ENCODE data around the gene PBX1. TPM values are rescaled to one million over a fixed set of nuclear protein-coding genes. Genes with fewer than 3 reads are reported as not detected.

The PBX1 gene
- polyA plus RNA-seq, 1 donor (not counting 4 experiments of a cell fraction or from before 2014, with no cell fraction given) = 2.2 TPM

DNA sequence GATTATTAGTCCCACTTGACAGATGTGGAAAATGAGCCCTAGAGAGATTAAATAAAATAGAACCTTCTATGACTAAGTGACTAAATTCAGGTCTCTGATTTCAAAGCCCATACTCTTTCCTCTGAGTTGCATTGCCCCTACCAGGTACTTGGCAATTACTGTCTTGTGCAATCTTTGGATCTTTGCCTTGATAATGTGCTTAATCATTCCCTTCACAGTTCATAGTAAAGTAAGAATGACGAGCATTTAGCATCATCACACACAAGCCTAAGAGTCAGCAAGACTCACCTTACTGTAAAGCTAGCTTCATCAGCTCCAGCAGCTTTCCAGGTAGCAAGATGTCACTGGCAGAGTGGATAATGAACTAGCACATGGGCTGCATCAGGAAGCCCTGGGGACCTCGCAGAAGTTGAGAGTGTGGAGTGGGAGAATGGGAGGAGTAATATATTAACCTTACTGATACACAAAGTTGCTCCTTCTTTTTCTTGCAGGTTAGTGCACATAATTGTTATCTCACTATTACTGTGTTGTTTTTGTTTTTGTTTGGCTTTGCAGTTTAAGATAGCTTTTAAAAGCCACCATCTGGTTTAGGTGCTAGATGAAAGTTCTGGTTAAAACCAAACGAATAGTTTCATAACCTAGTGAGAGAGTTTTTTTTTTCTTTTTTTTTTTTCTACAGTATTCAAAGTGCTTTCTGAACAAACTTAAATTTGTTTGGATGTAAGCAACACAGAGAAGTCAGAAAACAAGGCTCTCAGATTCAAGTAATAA is 71.8 kb downstream of the PBX1 start:
- Histone ChIP-seq H4K20me1 (ENCODE audit: control insufficient read depth, extremely low read depth, insufficient read depth, low read length) (no peaks in the 10 kb centered on the region), H3K4me1 (ENCODE audit: control insufficient read depth, extremely low read depth, insufficient read depth, low read length) (no peaks in the 10 kb centered on the region), H3K79me2 (ENCODE audit: control insufficient read depth, insufficient read depth, low read length) (no peaks in the 10 kb centered on the region), H3K27me3 (ENCODE audit: control insufficient read depth, extremely low read depth, insufficient read depth, low read length) (no peaks in the 10 kb centered on the region), H3K9me3 (ENCODE audit: control insufficient read depth, low read depth, low read length) (no peaks in the 10 kb centered on the region), H3K9ac (ENCODE audit: control insufficient read depth, extremely low read depth, insufficient read depth, low read length) (no peak overlapping the region), H3K36me3 (ENCODE audit: control insufficient read depth in 2 of 2, extremely low read depth in 1 of 2, insufficient read depth in 2 of 2, low read length in 2 of 2) (no peaks in the 10 kb centered on the region), H3K4me2 (ENCODE audit: control insufficient read depth, extremely low read depth, insufficient read depth, low read depth, low read length) (no peak overlapping the region), H3K27ac (ENCODE audit: control insufficient read depth, insufficient read depth, low read length) (no peak overlapping the region), H3K4me3 (ENCODE audit: control insufficient read depth in 2 of 3, extremely low read depth in 1 of 3, insufficient read depth in 2 of 3, low read depth in 1 of 3, low read length in 3 of 3) (no peak overlapping the region), H3K9me1 (ENCODE audit: control insufficient read depth, extremely low read depth, insufficient read depth, low read length) (no peaks in the 10 kb centered on the region), H2AFZ (ENCODE audit: control insufficient read depth, low read length) (no peak overlapping the region)
- TF ChIP-seq CTCF (optimal IDR thresholded peaks at IDR 0.05 in 1 of 3, IDR thresholded peaks at IDR 0.05 in 1 of 3, conservative IDR thresholded peaks at IDR 0.05 in 1 of 3; ENCODE audit: extremely low read depth in 1 of 3, insufficient read depth in 2 of 3, low read length in 3 of 3) (no peak), EZH2 (IDR thresholded peaks at IDR 0.05; ENCODE audit: low read length) (no peak)
- dilution Hi-C loops (cut with MboI; ENCODE audit: extremely low pct_ligation_motif_present, low sequenced_read_pairs) = no loop called here
- peak; percentile 59 for FAIRE-seq
- DNase-seq (ENCODE audit: low read depth, low spot score) = no peak

GRCh38 chr1:164631751-164632150 is 72.8 kb downstream of the PBX1 start:
- H2AFZ ChIP-seq (ENCODE audit: control insufficient read depth, low read length) = no peak overlapping the region
- FAIRE-seq (no peak), DNase-seq (ENCODE audit: low read depth, low spot score) (no peak)
- no peaks in the 10 kb centered on the region for H4K20me1 ChIP-seq (ENCODE audit: control insufficient read depth, extremely low read depth, insufficient read depth, low read length)
- no peaks in the 10 kb centered on the region for H3K36me3 ChIP-seq (ENCODE audit: control insufficient read depth in 2 of 2, extremely low read depth in 1 of 2, insufficient read depth in 2 of 2, low read length in 2 of 2)
- TF ChIP-seq EZH2 (IDR thresholded peaks at IDR 0.05; ENCODE audit: low read length) (no peak), CTCF (optimal IDR thresholded peaks at IDR 0.05 in 1 of 3, IDR thresholded peaks at IDR 0.05 in 1 of 3, conservative IDR thresholded peaks at IDR 0.05 in 1 of 3; ENCODE audit: extremely low read depth in 1 of 3, insufficient read depth in 2 of 3, low read length in 3 of 3) (no peak)
- no peak overlapping the region for H3K4me3 ChIP-seq (ENCODE audit: control insufficient read depth in 2 of 3, extremely low read depth in 1 of 3, insufficient read depth in 2 of 3, low read depth in 1 of 3, low read length in 3 of 3)
- no peaks in the 10 kb centered on the region for H3K4me1 ChIP-seq (ENCODE audit: control insufficient read depth, extremely low read depth, insufficient read depth, low read length)
- no peak overlapping the region for H3K27ac ChIP-seq (ENCODE audit: control insufficient read depth, insufficient read depth, low read length)
- H3K79me2 ChIP-seq (ENCODE audit: control insufficient read depth, insufficient read depth, low read length) = no peaks in the 10 kb centered on the region
- no peaks in the 10 kb centered on the region for H3K9me1 ChIP-seq (ENCODE audit: control insufficient read depth, extremely low read depth, insufficient read depth, low read length)
- H3K4me2 ChIP-seq (ENCODE audit: control insufficient read depth, extremely low read depth, insufficient read depth, low read depth, low read length) = no peak overlapping the region
- H3K9me3 ChIP-seq (ENCODE audit: control insufficient read depth, low read depth, low read length) = no peaks in the 10 kb centered on the region
- no peak overlapping the region for H3K9ac ChIP-seq (ENCODE audit: control insufficient read depth, extremely low read depth, insufficient read depth, low read length)
- H3K27me3 ChIP-seq (ENCODE audit: control insufficient read depth, extremely low read depth, insufficient read depth, low read length) = no peaks in the 10 kb centered on the region
- dilution Hi-C loops (cut with MboI; ENCODE audit: extremely low pct_ligation_motif_present, low sequenced_read_pairs) = no loop called here
